Jurkat, Clone E6-1 (cell line): ENCODE results near the gene ZNF385A.
"Not testable (repeated sequence)": the region's sequence is repeated elsewhere in the genome, so short reads cannot be mapped to it uniquely, and the experiment has no call there.

ENCODE experiments used
- DNase-seq: peaks from one replicate; pipeline ENCODE4 v3.0.0-alpha.2; 2011; ENCODE audit warnings: low read depth, low spot score
- H3K4me3 ChIP-seq: 2 replicates; pipeline ENCODE4 v1.5.1; 2011; ENCODE audit warnings: mild to moderate bottlenecking, low read length, control low read depth, moderate library complexity

The ZNF385A gene

GRCh38 chr12:54360717-54361456 lies 23.6 kb downstream of the ZNF385A start:
- peak; percentile 60 for DNase-seq
- H3K4me3 ChIP-seq: no peak overlapping the region

- H3K4me3 ChIP-seq: peak overlapping the region; percentile 85
- DNase-seq: no peak
Measured at GRCh38 chr12:54359762-54360351, 24.7 kb downstream of the ZNF385A start.

- peak; percentile 100 for DNase-seq
- peak overlapping the region; percentile 85 for H3K4me3 ChIP-seq
Measured at GRCh38 chr12:54358945-54359761, 25.4 kb downstream of the ZNF385A start.

- peak overlapping the region; percentile 85 for H3K4me3 ChIP-seq
- peak; percentile 82 for DNase-seq
Measured at GRCh38 chr12:54358191-54358944, 26.2 kb downstream of the ZNF385A start.

GRCh38 chr12:54357506-54358190 lies 26.9 kb downstream of the ZNF385A start:
- DNase-seq: no peak
- H3K4me3 ChIP-seq: peak overlapping the region; percentile 85

- DNase-seq: no peak
- H3K4me3 ChIP-seq: no peak overlapping the region
Measured at GRCh38 chr12:54356951-54357356, 27.6 kb downstream of the ZNF385A start.

GRCh38 chr12:54356228-54356627 lies 28.3 kb downstream of the ZNF385A start:
- DNase-seq: no peak

GRCh38 chr12:54355104-54355815 lies 29.3 kb downstream of the ZNF385A start:
- H3K4me3 ChIP-seq: no peak overlapping the region
- DNase-seq: no peak

More at GRCh38 chr12:54356228-54356627, 28.3 kb downstream of the ZNF385A start:
- no peak overlapping the region for H3K4me3 ChIP-seq

GRCh38 chr12:54354271-54354670 lies 30.3 kb downstream of the ZNF385A start:
- not testable (repeated sequence) for DNase-seq, H3K4me3 ChIP-seq

GRCh38 chr12:54352891-54353874 lies 31.4 kb downstream of the ZNF385A start:
- DNase-seq: no peak
- no peak overlapping the region for H3K4me3 ChIP-seq

GRCh38 chr12:54352022-54352531 lies 32.5 kb downstream of the ZNF385A start:
- DNase-seq: peak; percentile 48
- H3K4me3 ChIP-seq: peak overlapping the region; percentile 50

- no peak overlapping the region for H3K4me3 ChIP-seq
- no peak for DNase-seq
Measured at GRCh38 chr12:54351341-54351740, 33.2 kb downstream of the ZNF385A start.

- H3K4me3 ChIP-seq: no peak overlapping the region
- no peak for DNase-seq
Measured at GRCh38 chr12:54350743-54351142, 33.8 kb downstream of the ZNF385A start.

- no peak overlapping the region for H3K4me3 ChIP-seq
- DNase-seq: no peak
Measured at GRCh38 chr12:54349679-54350078, 34.9 kb downstream of the ZNF385A start.

- no peak for DNase-seq
Measured at GRCh38 chr12:54349036-54349435, 35.5 kb downstream of the ZNF385A start.

GRCh38 chr12:54341378-54342300 lies 42.9 kb downstream of the ZNF385A start:
- no peak for DNase-seq
- H3K4me3 ChIP-seq: no peak overlapping the region

More at GRCh38 chr12:54349036-54349435, 35.5 kb downstream of the ZNF385A start:
- no peak overlapping the region for H3K4me3 ChIP-seq
